GM12892 (cell line): Measurements from ENCODE around the gene HMCN2.

Experiments
- POLR2A ChIP-seq: IDR thresholded peaks from 2 replicates; pipeline ENCODE4 v1.6.1; 2011; ENCODE audit warnings: low read depth, low read length, control low read depth
- POLR2AphosphoS5 ChIP-seq: IDR thresholded peaks from 2 replicates; pipeline ENCODE4 v1.6.1; 2011; ENCODE audit warnings: low read depth, low read length, control low read depth

GRCh38 chr9:130426467-130426773 lies 160.9 kb downstream of the HMCN2 start:
- TF ChIP-seq POLR2AphosphoS5 (no peak), POLR2A (no peak)
